GM12878 (cell line): ENCODE data around the gene KLHDC8A. TPM values are rescaled to one million over a fixed set of nuclear protein-coding genes. Genes with fewer than 3 reads are reported as not detected.
A peak's percentile ranks its signal among the peaks of the same experiment; 100 is the strongest.

ENCODE experiments used
- ATAC-seq: fragments of 200-7000 bp; cut with Tn5 transposase; 3 replicates; pipeline ENCODE4 v1.9.1; 2020; ENCODE audit warnings: mild to moderate bottlenecking, moderate library complexity
- BruUV-seq: library from RNA; stranded (reverse); fragments of 400-500 nt; replicated peaks from 2 replicates; lab custom pipeline; 2021; lab: Mats Ljungman, UMichigan
- CTCF ChIA-PET: fragments of 300-600 bp; sonication (Branson Sonifier 250); formaldehyde crosslinking; extraction: SDS; loops from one replicate; lab custom pipeline; 2021; ENCODE audit warnings: inconsistent platforms; lab: Yijun Ruan, JAX
- POLR2A ChIA-PET: fragments of 350-600 bp; formaldehyde crosslinking; extraction: SDS; loops from one replicate; lab custom pipeline; 2021; ENCODE audit warnings: inconsistent platforms; lab: Charles Lee
- RAD21 ChIA-PET: fragments of 300-600 bp; sonication (Branson Sonifier 250); formaldehyde crosslinking; loops from one replicate; lab custom pipeline; 2023; ENCODE audit warnings: antibody characterized with exemption; ENCODE audit not compliant: unreplicated experiment; lab: Charles Lee
- SMC1A ChIA-PET: fragments of 300-600 bp; sonication (Branson Sonifier 250); formaldehyde crosslinking; loops from one replicate; lab custom pipeline; 2023; ENCODE audit not compliant: unreplicated experiment, uncharacterized antibody; lab: Charles Lee
- DNase-seq: peaks from one replicate; pipeline ENCODE4 v3.0.0-alpha.2; 2011; ENCODE audit warnings: low read depth, low spot score
- FAIRE-seq: peaks from 3 replicates; lab custom pipeline; 2011; peaks lifted over from hg19 to GRCh38; lab: Jason Lieb, UNC
- H2AFZ ChIP-seq: 2 replicates; pipeline ENCODE4 v1.6.0; 2011; ENCODE audit warnings: low read depth, low read length, control low read depth; ENCODE audit not compliant: control insufficient read depth
- H3K27ac ChIP-seq: 2 replicates; pipeline ENCODE4 v1.5.1; 2011; ENCODE audit warnings: control low read depth; ENCODE audit not compliant: control insufficient read depth, insufficient read depth
- H3K27me3 ChIP-seq, 2 experiments: replicated peaks in 1 of 2; 2 replicates each; pipeline versions ENCODE4 v1.6.0 to v1.6.1; 2011; ENCODE audit warnings: low read length in 1 of 2; ENCODE audit not compliant: control insufficient read depth in 2 of 2, insufficient read depth in 2 of 2
- H3K36me3 ChIP-seq, 2 experiments: 2 replicates each; pipeline ENCODE4 v1.5.1; 2011; ENCODE audit warnings: low read length in 1 of 2; ENCODE audit not compliant: control insufficient read depth in 2 of 2, insufficient read depth in 2 of 2
- H3K4me1 ChIP-seq: 2 replicates; pipeline ENCODE4 v1.6.1; 2011; ENCODE audit warnings: mild to moderate bottlenecking, low read length, moderate library complexity, mixed read lengths; ENCODE audit not compliant: control insufficient read depth, insufficient read depth
- H3K4me2 ChIP-seq: 2 replicates; pipeline ENCODE4 v1.6.0; 2011; ENCODE audit warnings: control low read depth; ENCODE audit not compliant: control insufficient read depth, insufficient read depth
- H3K4me3 ChIP-seq: fragments of 200-600 bp; sonication (generic); 2 replicates; pipeline ENCODE4 v1.5.1; 2016
- H3K79me2 ChIP-seq: 2 replicates; pipeline ENCODE4 v1.6.0; 2011; ENCODE audit warnings: low read length; ENCODE audit not compliant: control insufficient read depth, insufficient read depth
- H3K9ac ChIP-seq: 2 replicates; pipeline ENCODE4 v1.8.0; 2011; ENCODE audit warnings: low read length, control low read depth, mixed read lengths; ENCODE audit not compliant: control insufficient read depth, insufficient read depth
- H3K9me3 ChIP-seq: replicated peaks from 3 replicates; pipeline ENCODE4 v1.5.1; 2011; ENCODE audit warnings: mild to moderate bottlenecking, low read length; ENCODE audit not compliant: control insufficient read depth, insufficient read depth
- H4K20me1 ChIP-seq: 2 replicates; pipeline ENCODE4 v1.6.0; 2011; ENCODE audit not compliant: control insufficient read depth, insufficient read depth
- BHLHE40 ChIP-seq, 2 experiments: fragments of 450-650 bp in 1 of 2; IDR thresholded peaks; 2 replicates each; pipeline ENCODE4 v1.6.1; 2011 to 2017; ENCODE audit warnings: low read depth in 2 of 2, borderline replicate concordance in 1 of 2, improper control_type of control experiment in 1 of 2, low read length in 1 of 2, mild to moderate bottlenecking in 1 of 2
- CHD2 ChIP-seq: IDR thresholded peaks from 2 replicates; pipeline ENCODE4 v1.6.1; 2011; ENCODE audit warnings: low read depth, low read length, improper control_type of control experiment, borderline replicate concordance
- CTCF ChIP-seq, 3 experiments: IDR thresholded peaks in 2 of 3; conservative IDR thresholded peaks in 1 of 3; 2 replicates each; pipeline ENCODE4 v1.5.1; 2011; ENCODE audit warnings: low read depth in 3 of 3, low read length in 3 of 3, mild to moderate bottlenecking in 3 of 3, control low read depth in 2 of 3, moderate library complexity in 2 of 3, inconsistent platforms in 1 of 3, mixed read lengths in 1 of 3; ENCODE audit not compliant: control insufficient read depth in 2 of 3, insufficient read depth in 1 of 3; ENCODE audit errors: extremely low read depth in 1 of 3
- MXI1 ChIP-seq: fragments of 150-350 bp; IDR thresholded peaks from 2 replicates; pipeline ENCODE4 v1.6.1; 2011; ENCODE audit warnings: low read depth, mild to moderate bottlenecking, inconsistent platforms, low read length, improper control_type of control experiment
- MYB ChIP-seq: fragments of 150-350 bp; IDR thresholded peaks from 2 replicates; pipeline ENCODE4 v1.6.1; 2014; ENCODE audit warnings: mild to moderate bottlenecking, low read depth, low read length, borderline replicate concordance
- PKNOX1 ChIP-seq: fragments of 450-650 bp; IDR thresholded peaks from 2 replicates; pipeline ENCODE4 v1.6.1; 2016; ENCODE audit warnings: mild to moderate bottlenecking
- PRDM15 ChIP-seq: fragments of 450-650 bp; formaldehyde crosslinking; IDR thresholded peaks from 2 replicates; pipeline ENCODE4 v1.4.0; 2020; ENCODE audit warnings: mild to moderate bottlenecking, moderate library complexity
- RAD21 ChIP-seq: IDR thresholded peaks from 2 replicates; pipeline ENCODE4 v1.6.1; 2011; ENCODE audit warnings: mild to moderate bottlenecking, low read depth, low read length, moderate library complexity; ENCODE audit not compliant: insufficient read depth
- SIN3A ChIP-seq: IDR thresholded peaks from 2 replicates; pipeline ENCODE4 v1.6.1; 2012; ENCODE audit warnings: low read depth, low read length, improper control_type of control experiment
- SMARCA5 ChIP-seq: fragments of 450-650 bp; IDR thresholded peaks from 2 replicates; pipeline ENCODE4 v1.6.1; 2017; ENCODE audit warnings: mild to moderate bottlenecking
- TARDBP ChIP-seq: IDR thresholded peaks from 2 replicates; pipeline ENCODE4 v1.6.1; 2016; ENCODE audit warnings: borderline replicate concordance
- YY1 ChIP-seq: IDR thresholded peaks from 2 replicates; pipeline ENCODE4 v1.6.1; 2011; ENCODE audit warnings: low read depth, mild to moderate bottlenecking, low read length
- WGBS: methylation state at CpG from one replicate; pipeline ENCODE4 v1.1.6; 2016; ENCODE audit warnings: low lambda C conversion rate; ENCODE audit not compliant: insufficient replicate concordance, insufficient coverage; ENCODE audit errors: missing lambda C conversion rate; 5-methylcytosine and 5-hydroxymethylcytosine counted together
- in situ Hi-C: fragments of 300-500 bp; cut with MboI; formaldehyde crosslinking; loops from 9 replicates; pipeline ENCODE4 v1.14.3; 2018; ENCODE audit warnings: mixed read lengths
- intact Hi-C: fragments of 100-400 bp; cut with micrococcal nuclease; formaldehyde crosslinking; loops from one replicate; pipeline ENCODE4 v1.14.2; 2022; ENCODE audit not compliant: unreplicated experiment
- polyA plus RNA-seq, 11 experiments: library from polyadenylated mRNA; depleted of rRNA in 4 of 11; unstranded in 6 of 11; stranded (reverse) in 5 of 11; fragments of >200 nt; fragmentation: Nextera tagmentation in 4 of 11; fragmentation: Illumina TruSeq in 1 of 11; extraction: Ambion mirVana in 4 of 11; extraction: Trizol in 1 of 11; gene quantifications; 1 replicate in 1 of 11; 2 replicates in 10 of 11; pipeline versions ENCODE4 v1.2.1 to v1.2.3, GENCODE V29; 2011 to 2016; ENCODE audit warnings: inconsistent platforms in 2 of 11, missing spikeins in 2 of 11, low read depth in 1 of 11
- total RNA-seq, 4 experiments: library from RNA; depleted of rRNA in 3 of 4; stranded (reverse); fragments of >200 nt in 3 of 4; fragmentation: Illumina TruSeq in 1 of 4; extraction: Trizol in 1 of 4; gene quantifications; 2 replicates each; pipeline versions ENCODE4 v1.2.1 to v1.2.3, GENCODE V29; 2013 to 2021

Gene KLHDC8A
- total and polyA plus RNA-seq, 10 of the 15 experiments (the other 5 are each of a cell fraction or from before 2014, with no cell fraction given): not detected

DNA sequence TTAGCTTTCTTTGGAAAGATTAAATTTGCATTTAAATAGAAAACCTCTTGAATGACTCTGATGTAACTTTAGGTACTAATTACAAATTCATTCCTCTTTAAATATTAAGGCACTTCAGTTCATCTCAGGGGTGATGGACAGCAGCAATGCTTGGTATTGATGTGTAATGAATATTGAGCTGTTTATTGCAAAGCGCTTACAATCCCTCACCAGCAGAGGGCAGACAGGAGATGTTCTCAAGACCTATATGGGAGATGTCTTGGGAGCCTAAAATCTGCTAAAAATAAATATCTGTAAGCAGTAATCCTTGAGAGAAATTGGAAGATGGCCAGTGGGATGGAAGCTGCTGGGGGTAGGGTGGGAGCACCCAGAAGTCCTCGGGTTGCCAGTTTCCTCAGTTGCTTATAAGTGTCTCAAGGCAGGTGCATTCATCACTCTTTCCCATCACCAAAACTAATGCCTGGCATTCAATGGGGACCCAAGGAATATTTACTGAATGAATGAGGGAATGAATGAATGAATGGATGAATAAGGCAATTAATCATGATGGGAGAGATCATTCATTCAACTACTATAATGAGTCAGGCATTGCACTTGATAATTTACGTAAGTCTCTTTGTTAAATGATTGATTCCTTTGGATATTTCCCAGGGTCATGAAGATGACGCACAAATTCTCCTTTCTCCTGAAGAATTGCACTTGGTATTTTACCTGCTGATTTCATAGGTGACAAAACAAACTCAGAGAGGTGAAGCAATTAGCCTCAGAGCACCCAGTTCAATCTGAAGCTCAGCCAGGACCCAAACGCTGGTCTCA, 2.3 kb downstream of the KLHDC8A start:
- WGBS: 27% methylated on average over 5 of the region's 5 CpGs
- FAIRE-seq (peak; percentile 81), ATAC-seq (peak; percentile 91)
- TF ChIP-seq PRDM15 (CRISPR knock-in tag): no peak
- TF ChIP-seq CTCF (IDR thresholded peaks at IDR 0.05 in 2 of 3, conservative IDR thresholded peaks at IDR 0.05 in 1 of 3; ENCODE audit: control insufficient read depth in 2 of 3, extremely low read depth in 1 of 3, insufficient read depth in 1 of 3, low read depth in 3 of 3, low read length in 3 of 3): peak; percentile 74 to 83 (median 83)
- TF ChIP-seq PKNOX1: peak; percentile 71
- TF ChIP-seq SMARCA5: no peak
- TF ChIP-seq CHD2: no peak
- TF ChIP-seq RAD21: peak; percentile 69
- TF ChIP-seq MXI1: no peak
- 0 out of 2 replicates have a peak, but pooled peaks have one; percentile 38 for TF ChIP-seq YY1
- no peak for TF ChIP-seq MYB
- TF ChIP-seq TARDBP: no peak
- no peak for TF ChIP-seq BHLHE40 (IDR thresholded peaks at IDR 0.05; ENCODE audit: borderline replicate concordance in 1 of 2, low read depth in 2 of 2, low read length in 1 of 2)
- TF ChIP-seq SIN3A: no peak

More for the DNA sequence above, 2.3 kb downstream of the KLHDC8A start:
- ChIA-PET SMC1A (interaction anchor here (0.6 to 5.6 kb wide), 32 partner anchors 12 to 304 kb away, joined by 3 to 107 read pairs (median 4); no protein-coding TSS in a partner anchor), CTCF (interaction anchor here (0.6 to 5.8 kb wide), 77 partner anchors 9 to 744 kb away, joined by 3 to 167 read pairs (median 5); no protein-coding TSS in a partner anchor), POLR2A (no interaction called here), RAD21 (interaction anchor here (0.6 to 2.5 kb wide), 30 partner anchors 9 to 304 kb away, joined by 3 to 65 read pairs (median 4); no protein-coding TSS in a partner anchor)
- H3K36me3 ChIP-seq: no peaks in the 10 kb centered on the region
- peaks cover 0 to 4% of the 10 kb centered on the region in 2 experiments; a peak in 3 of 4 replicates for H3K27me3 ChIP-seq
- no peaks in the 10 kb centered on the region for H3K79me2 ChIP-seq
- H3K9me3 ChIP-seq: no peaks in the 10 kb centered on the region
- H3K9ac ChIP-seq: no peak overlapping the region
- no peak overlapping the region for H2AFZ ChIP-seq
- no TSS peak for BruUV-seq
- no peak overlapping the region for H3K27ac ChIP-seq
- intact Hi-C loops: loop anchor here (1.0 kb wide), 2 partner anchors 131 to 170 kb away; no protein-coding TSS in a partner anchor
- H3K4me1 ChIP-seq: no peaks in the 10 kb centered on the region
- peak; percentile 9 for DNase-seq
- no peak overlapping the region for H3K4me2 ChIP-seq
- H4K20me1 ChIP-seq: no peaks in the 10 kb centered on the region
- in situ Hi-C loops: no loop called here
- no peak overlapping the region for H3K4me3 ChIP-seq
